T-helper 17 cell (primary cell): ENCODE results near the gene PLD3. TPM values are rescaled to one million over a fixed set of nuclear protein-coding genes. Genes with fewer than 3 reads are reported as not detected.

Source experiments
- ATAC-seq: fragments of 150-1000 bp; cut with Tn5 transposase; 2 replicates; pipeline ENCODE4 v1.10.0; 2021; ENCODE audit warnings: mild to moderate bottlenecking, moderate library complexity
- DNase-seq, 3 donors: peaks; one replicate each; pipeline versions ENCODE4 v3.0.0 to v3.0.0-alpha.2; 2020 to 2021
- H3K9me3 ChIP-seq: one replicate; pipeline ENCODE4 v1.7.0; 2013; ENCODE audit warnings: low read length, mild to moderate bottlenecking; ENCODE audit not compliant: control insufficient read depth, poor library complexity, severe bottlenecking
- H3K27ac Mint-ChIP-seq: one replicate; pipeline ENCODE4 v1.8.0; 2022; ENCODE audit warnings: mild to moderate bottlenecking, moderate library complexity, mixed read lengths
- H3K27me3 Mint-ChIP-seq: one replicate; pipeline ENCODE4 v1.8.0; 2022; ENCODE audit warnings: mixed read lengths
- H3K36me3 Mint-ChIP-seq: one replicate; pipeline ENCODE4 v1.8.0; 2022; ENCODE audit warnings: low read depth, mixed read lengths
- H3K4me1 Mint-ChIP-seq: one replicate; pipeline ENCODE4 v1.8.0; 2022; ENCODE audit warnings: mild to moderate bottlenecking, mixed read lengths
- H3K4me3 Mint-ChIP-seq: one replicate; pipeline ENCODE4 v1.8.0; 2022; ENCODE audit warnings: mild to moderate bottlenecking, moderate library complexity, mixed read lengths
- total RNA-seq, 4 donors: library from RNA in 2 of 4; stranded (reverse) in 2 of 4; gene quantifications; one replicate each; pipeline ENCODE4 v1.2.3 and lab custom pipeline; 2022 to 2026

The PLD3 gene
- total RNA-seq, 2 donors from 2014 or later: 75.4 to 77.1 TPM

- no peaks in the 10 kb centered on the region for H3K9me3 ChIP-seq
- DNase-seq (no peak), ATAC-seq (no peak)
- Mint-ChIP-seq H3K4me3 (no peak overlapping the region), H3K27me3 (peaks cover 4% of the 10 kb centered on the region), H3K4me1 (peaks cover 8% of the 10 kb centered on the region), H3K27ac (no peak overlapping the region), H3K36me3 (no peaks in the 10 kb centered on the region)
Observed at GRCh38 chr19:40411125-40411842, 62.8 kb downstream of the PLD3 start.

GRCh38 chr19:40411958-40412499 is 63.5 kb downstream of the PLD3 start:
- H3K27me3 Mint-ChIP-seq: peaks cover 4% of the 10 kb centered on the region
- peaks cover 2% of the 10 kb centered on the region for H3K36me3 Mint-ChIP-seq
- H3K4me1 Mint-ChIP-seq: peaks cover 11% of the 10 kb centered on the region
- no peak overlapping the region for H3K27ac Mint-ChIP-seq
- H3K9me3 ChIP-seq: no peaks in the 10 kb centered on the region
- H3K4me3 Mint-ChIP-seq: no peak overlapping the region
- ATAC-seq (no peak), DNase-seq (no peak)

- peaks cover 2% of the 10 kb centered on the region for H3K36me3 Mint-ChIP-seq
- H3K9me3 ChIP-seq: no peaks in the 10 kb centered on the region
- H3K4me1 Mint-ChIP-seq: peaks cover 15% of the 10 kb centered on the region
- H3K27me3 Mint-ChIP-seq: peaks cover 4% of the 10 kb centered on the region
- no peak overlapping the region for H3K27ac Mint-ChIP-seq
- ATAC-seq (no peak), DNase-seq (no peak)
- H3K4me3 Mint-ChIP-seq: no peak overlapping the region
Observed at GRCh38 chr19:40412866-40413265, 64.4 kb downstream of the PLD3 start.

- Mint-ChIP-seq H3K27me3 (peaks cover 4% of the 10 kb centered on the region), H3K4me3 (no peak within 1 kb of the TSS), H3K27ac (no peak within 1 kb of the TSS), H3K4me1 (peaks cover 17% of the 10 kb centered on the region), H3K36me3 (peaks cover 2% of the 10 kb centered on the region)
- ATAC-seq: no peak
- no peak for DNase-seq
- no peaks in the 10 kb centered on the region for H3K9me3 ChIP-seq
Observed at GRCh38 chr19:40413291-40413845, 64.9 kb downstream of the PLD3 start, which contains the start of gene PRX. TSS of gene PRX (minus strand) at chr19:40413378. CDS start at chr19:40407932, 5,446 bp downstream.

- Mint-ChIP-seq H3K36me3 (peaks cover 2% of the 10 kb centered on the region), H3K27me3 (peaks cover 4% of the 10 kb centered on the region), H3K4me3 (no peak overlapping the region), H3K27ac (no peak overlapping the region), H3K4me1 (peaks cover 20% of the 10 kb centered on the region)
- DNase-seq (no peak), ATAC-seq (no peak)
- no peaks in the 10 kb centered on the region for H3K9me3 ChIP-seq
Observed at GRCh38 chr19:40414542-40415535, 66.3 kb downstream of the PLD3 start.

- Mint-ChIP-seq H3K27me3 (peaks cover 4% of the 10 kb centered on the region), H3K27ac (no peak overlapping the region), H3K4me1 (peaks cover 21% of the 10 kb centered on the region), H3K36me3 (peaks cover 2% of the 10 kb centered on the region), H3K4me3 (no peak overlapping the region)
- DNase-seq (no peak), ATAC-seq (no peak)
- H3K9me3 ChIP-seq: no peaks in the 10 kb centered on the region
Observed at GRCh38 chr19:40415768-40416167, 67.3 kb downstream of the PLD3 start.

- Mint-ChIP-seq H3K4me3 (peak overlapping the region; percentile 62), H3K27ac (peak overlapping the region; percentile 81), H3K4me1 (peaks cover 21% of the 10 kb centered on the region), H3K36me3 (peaks cover 2% of the 10 kb centered on the region), H3K27me3 (peaks cover under 1% of the 10 kb centered on the region)
- H3K9me3 ChIP-seq: no peaks in the 10 kb centered on the region
- ATAC-seq (no peak), DNase-seq (no peak)
Observed at GRCh38 chr19:40416918-40417642, 68.6 kb downstream of the PLD3 start.

GRCh38 chr19:40417643-40417981 is 69.1 kb downstream of the PLD3 start:
- H3K27me3 Mint-ChIP-seq: no peaks in the 10 kb centered on the region
- peaks cover 21% of the 10 kb centered on the region for H3K4me1 Mint-ChIP-seq
- H3K27ac Mint-ChIP-seq: peak overlapping the region; percentile 81
- peaks cover 2% of the 10 kb centered on the region for H3K36me3 Mint-ChIP-seq
- ATAC-seq (no peak), DNase-seq (no peak)
- no peaks in the 10 kb centered on the region for H3K9me3 ChIP-seq
- H3K4me3 Mint-ChIP-seq: no peak overlapping the region

GRCh38 chr19:40418040-40418439 is 69.5 kb downstream of the PLD3 start:
- peaks cover 21% of the 10 kb centered on the region for H3K4me1 Mint-ChIP-seq
- peaks cover 2% of the 10 kb centered on the region for H3K36me3 Mint-ChIP-seq
- DNase-seq: no peak
- no peaks in the 10 kb centered on the region for H3K27me3 Mint-ChIP-seq
- ATAC-seq: no peak
- no peak overlapping the region for H3K27ac Mint-ChIP-seq
- H3K9me3 ChIP-seq: no peaks in the 10 kb centered on the region
- peak overlapping the region; percentile 25 for H3K4me3 Mint-ChIP-seq

GRCh38 chr19:40419066-40419612 is 70.6 kb downstream of the PLD3 start:
- peaks cover 2% of the 10 kb centered on the region for H3K36me3 Mint-ChIP-seq
- peaks cover 20% of the 10 kb centered on the region for H3K4me1 Mint-ChIP-seq
- H3K27me3 Mint-ChIP-seq: no peaks in the 10 kb centered on the region
- peak overlapping the region; percentile 88 for H3K4me3 Mint-ChIP-seq
- ATAC-seq: no peak
- no peaks in the 10 kb centered on the region for H3K9me3 ChIP-seq
- H3K27ac Mint-ChIP-seq: no peak overlapping the region
- no peak for DNase-seq

- DNase-seq: no peak
- peaks cover 25% of the 10 kb centered on the region for H3K4me1 Mint-ChIP-seq
- peak overlapping the region; percentile 88 for H3K4me3 Mint-ChIP-seq
- no peak for ATAC-seq
- H3K9me3 ChIP-seq: no peaks in the 10 kb centered on the region
- H3K27me3 Mint-ChIP-seq: no peaks in the 10 kb centered on the region
- H3K27ac Mint-ChIP-seq: no peak overlapping the region
- H3K36me3 Mint-ChIP-seq: peaks cover 5% of the 10 kb centered on the region
Observed at GRCh38 chr19:40419780-40420179, 71.3 kb downstream of the PLD3 start.

GRCh38 chr19:40420451-40420765 is 71.9 kb downstream of the PLD3 start:
- ATAC-seq (peak; percentile 3), DNase-seq (no peak)
- peaks cover 27% of the 10 kb centered on the region for H3K4me1 Mint-ChIP-seq
- H3K4me3 Mint-ChIP-seq: peak overlapping the region; percentile 88
- no peaks in the 10 kb centered on the region for H3K9me3 ChIP-seq
- H3K36me3 Mint-ChIP-seq: peaks cover 5% of the 10 kb centered on the region
- H3K27me3 Mint-ChIP-seq: no peaks in the 10 kb centered on the region
- H3K27ac Mint-ChIP-seq: peak overlapping the region; percentile 90
